GM12873 (cell line): Measurements from ENCODE around the gene PIK3IP1.

ENCODE experiments used
- CTCF ChIP-seq: IDR thresholded peaks from 2 replicates; pipeline ENCODE4 v1.5.1; 2012; ENCODE audit warnings: low read depth, mild to moderate bottlenecking, moderate library complexity, low read length, control low read depth; ENCODE audit not compliant: insufficient read depth; ENCODE audit errors: missing control alignments

PIK3IP1 gene

GRCh38 chr22:31326877-31327276, 34.6 kb upstream of the PIK3IP1 start:
- TF ChIP-seq CTCF: no peak

- TF ChIP-seq CTCF: no peak
Observed at GRCh38 chr22:31323578-31324550, 31.6 kb upstream of the PIK3IP1 start.

GRCh38 chr22:31321421-31321820, 29.1 kb upstream of the PIK3IP1 start:
- TF ChIP-seq CTCF: no peak

GRCh38 chr22:31313366-31314147, 21.3 kb upstream of the PIK3IP1 start:
- TF ChIP-seq CTCF: peak; percentile 78

GRCh38 chr22:31308181-31308580, 15.9 kb upstream of the PIK3IP1 start:
- no peak for TF ChIP-seq CTCF

GRCh38 chr22:31305194-31305593, 12.9 kb upstream of the PIK3IP1 start:
- TF ChIP-seq CTCF: no peak

GRCh38 chr22:31302537-31302936, 10.2 kb upstream of the PIK3IP1 start:
- TF ChIP-seq CTCF: no peak
